ENCODE measurements around the gene SLC26A11.

The SLC26A11 gene

GRCh38 chr17:80284631-80285030 lies 64.4 kb downstream of the SLC26A11 start:
- Histone ChIP-seq H3K4me3 (ENCODE audit: low read depth, low read length) (no peak overlapping the region), H3K9me3 (ENCODE audit: severe bottlenecking) (no peaks in the 10 kb centered on the region), H3K36me3 (peaks cover 42% of the 10 kb centered on the region), H3K27ac (no peak overlapping the region), H3K27me3 (ENCODE audit: insufficient read depth, low read depth, severe bottlenecking) (no peaks in the 10 kb centered on the region)
- peak; percentile 46 for DNase-seq
- peak; percentile 48 for TF ChIP-seq CTCF (IDR thresholded peaks at IDR 0.05; ENCODE audit: low read depth, low read length)

- H3K27me3 ChIP-seq (ENCODE audit: insufficient read depth, low read depth, severe bottlenecking) = no peaks in the 10 kb centered on the region
- peaks cover 49% of the 10 kb centered on the region for H3K36me3 ChIP-seq
- H3K27ac ChIP-seq = no peak overlapping the region
- no peak overlapping the region for H3K4me3 ChIP-seq (ENCODE audit: low read depth, low read length)
- H3K9me3 ChIP-seq (ENCODE audit: severe bottlenecking) = no peaks in the 10 kb centered on the region
- no peak for TF ChIP-seq CTCF (IDR thresholded peaks at IDR 0.05; ENCODE audit: low read depth, low read length)
- no peak for DNase-seq
These were observed 65.2 kb downstream of the SLC26A11 start for GRCh38 chr17:80285237-80285920.

- H3K9me3 ChIP-seq (ENCODE audit: severe bottlenecking) = no peaks in the 10 kb centered on the region
- no peak overlapping the region for H3K4me3 ChIP-seq (ENCODE audit: low read depth, low read length)
- H3K36me3 ChIP-seq = peaks cover 60% of the 10 kb centered on the region
- no peak overlapping the region for H3K27ac ChIP-seq
- DNase-seq = no peak
- H3K27me3 ChIP-seq (ENCODE audit: insufficient read depth, low read depth, severe bottlenecking) = no peaks in the 10 kb centered on the region
- no peak for TF ChIP-seq CTCF (IDR thresholded peaks at IDR 0.05; ENCODE audit: low read depth, low read length)
These were observed 66.4 kb downstream of the SLC26A11 start for GRCh38 chr17:80286638-80286960.

GRCh38 chr17:80287038-80287437 lies 66.8 kb downstream of the SLC26A11 start:
- no peak for TF ChIP-seq CTCF (IDR thresholded peaks at IDR 0.05; ENCODE audit: low read depth, low read length)
- no peaks in the 10 kb centered on the region for H3K9me3 ChIP-seq (ENCODE audit: severe bottlenecking)
- H3K27ac ChIP-seq = no peak overlapping the region
- no peaks in the 10 kb centered on the region for H3K27me3 ChIP-seq (ENCODE audit: insufficient read depth, low read depth, severe bottlenecking)
- no peak overlapping the region for H3K4me3 ChIP-seq (ENCODE audit: low read depth, low read length)
- DNase-seq = no peak
- peaks cover 60% of the 10 kb centered on the region for H3K36me3 ChIP-seq

- H3K9me3 ChIP-seq (ENCODE audit: severe bottlenecking) = no peaks in the 10 kb centered on the region
- no peak for TF ChIP-seq CTCF (IDR thresholded peaks at IDR 0.05; ENCODE audit: low read depth, low read length)
- H3K27ac ChIP-seq = no peak overlapping the region
- peaks cover 66% of the 10 kb centered on the region for H3K36me3 ChIP-seq
- H3K4me3 ChIP-seq (ENCODE audit: low read depth, low read length) = no peak overlapping the region
- H3K27me3 ChIP-seq (ENCODE audit: insufficient read depth, low read depth, severe bottlenecking) = no peaks in the 10 kb centered on the region
- no peak for DNase-seq
These were observed 67.8 kb downstream of the SLC26A11 start for GRCh38 chr17:80287806-80288567.

Measured in WERI-Rb-1 (cell line).